HAP-1 (cell line): ENCODE data around the gene MAP3K5.
A peak's percentile ranks its signal among the peaks of the same experiment; 100 is the strongest.

ENCODE experiments used
- DNase-seq, 2 experiments: peaks; one replicate each; pipeline ENCODE4 v3.0.0-alpha.2; 2016 to 2020; ENCODE audit warnings: low spot score in 2 of 2
- H3K27me3 ChIP-seq: fragments of 250-450 bp; sonication (Bioruptor Pico); 2 replicates; pipeline ENCODE4 v1.5.1; 2020; ENCODE audit warnings: low read depth, mild to moderate bottlenecking, moderate library complexity
- H3K36me3 ChIP-seq: fragments of 250-450 bp; sonication (Bioruptor Pico); replicated peaks from 2 replicates; pipeline ENCODE4 v1.5.1; 2020; ENCODE audit warnings: mild to moderate bottlenecking
- H3K4me1 ChIP-seq: fragments of 250-450 bp; sonication (Bioruptor Pico); 2 replicates; pipeline ENCODE4 v1.5.1; 2020; ENCODE audit warnings: mild to moderate bottlenecking
- H3K4me3 ChIP-seq: fragments of 250-450 bp; sonication (Bioruptor Pico); 2 replicates; pipeline ENCODE4 v1.5.1; 2020; ENCODE audit warnings: mild to moderate bottlenecking, moderate library complexity
- H3K9me3 ChIP-seq: fragments of 250-450 bp; sonication (Bioruptor Pico); 2 replicates; pipeline ENCODE4 v1.5.1; 2020; ENCODE audit warnings: mild to moderate bottlenecking, moderate library complexity
- in situ Hi-C: fragments of 300-500 bp; cut with MboI; formaldehyde crosslinking; loops from 3 replicates; pipeline ENCODE4 v1.14.3; 2020; ENCODE audit warnings: low sequenced_read_pairs, inconsistent platforms, mixed read lengths

Gene MAP3K5

DNA sequence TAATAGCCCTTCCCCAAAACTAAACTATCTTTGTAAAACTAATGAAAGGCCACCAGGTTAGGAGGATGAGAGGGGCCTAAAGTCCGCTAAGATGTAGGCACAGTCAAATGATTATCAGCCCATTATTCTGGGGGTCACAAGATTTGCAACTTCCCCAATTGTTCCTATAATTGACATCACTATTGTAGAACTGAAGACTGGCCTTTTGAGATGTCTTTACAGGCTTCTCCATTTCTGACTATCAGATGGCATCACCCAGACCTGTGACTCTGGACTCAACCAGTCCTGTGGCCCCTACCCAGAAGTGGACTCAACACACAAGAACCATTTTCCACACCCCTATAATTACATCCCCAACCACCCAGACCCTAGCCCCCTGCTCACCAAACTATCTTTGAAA, 180.5 kb downstream of the MAP3K5 start:
- Histone ChIP-seq H3K27me3 (no peaks in the 10 kb centered on the region), H3K9me3 (no peaks in the 10 kb centered on the region), H3K4me1 (peaks cover 30% of the 10 kb centered on the region), H3K4me3 (no peak overlapping the region), H3K36me3 (no peaks in the 10 kb centered on the region)
- DNase-seq: no peak
- in situ Hi-C loops: no loop called here

DNA sequence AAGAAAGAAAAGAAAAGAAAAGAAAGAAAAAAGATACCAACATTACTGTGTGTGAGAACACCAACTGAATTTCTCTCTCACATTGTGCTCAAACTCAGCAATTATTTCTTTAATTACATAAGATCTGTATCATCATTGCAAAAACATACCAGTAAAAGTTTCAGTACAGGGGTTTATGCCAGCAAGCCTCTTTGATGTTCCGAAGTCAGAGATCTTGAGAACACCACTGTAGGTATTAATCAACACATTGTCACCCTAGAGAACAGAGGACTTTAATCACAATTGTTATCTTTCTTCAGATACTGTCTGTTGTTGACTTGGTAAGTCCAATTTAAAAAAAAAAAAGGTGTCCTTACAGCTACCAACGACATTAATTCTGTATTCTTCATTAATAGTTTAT, 181.1 kb downstream of the MAP3K5 start:
- in situ Hi-C loops: no loop called here
- Histone ChIP-seq H3K27me3 (no peaks in the 10 kb centered on the region), H3K9me3 (no peaks in the 10 kb centered on the region), H3K36me3 (no peaks in the 10 kb centered on the region), H3K4me3 (no peak overlapping the region), H3K4me1 (peaks cover 35% of the 10 kb centered on the region)
- no peak for DNase-seq

DNA sequence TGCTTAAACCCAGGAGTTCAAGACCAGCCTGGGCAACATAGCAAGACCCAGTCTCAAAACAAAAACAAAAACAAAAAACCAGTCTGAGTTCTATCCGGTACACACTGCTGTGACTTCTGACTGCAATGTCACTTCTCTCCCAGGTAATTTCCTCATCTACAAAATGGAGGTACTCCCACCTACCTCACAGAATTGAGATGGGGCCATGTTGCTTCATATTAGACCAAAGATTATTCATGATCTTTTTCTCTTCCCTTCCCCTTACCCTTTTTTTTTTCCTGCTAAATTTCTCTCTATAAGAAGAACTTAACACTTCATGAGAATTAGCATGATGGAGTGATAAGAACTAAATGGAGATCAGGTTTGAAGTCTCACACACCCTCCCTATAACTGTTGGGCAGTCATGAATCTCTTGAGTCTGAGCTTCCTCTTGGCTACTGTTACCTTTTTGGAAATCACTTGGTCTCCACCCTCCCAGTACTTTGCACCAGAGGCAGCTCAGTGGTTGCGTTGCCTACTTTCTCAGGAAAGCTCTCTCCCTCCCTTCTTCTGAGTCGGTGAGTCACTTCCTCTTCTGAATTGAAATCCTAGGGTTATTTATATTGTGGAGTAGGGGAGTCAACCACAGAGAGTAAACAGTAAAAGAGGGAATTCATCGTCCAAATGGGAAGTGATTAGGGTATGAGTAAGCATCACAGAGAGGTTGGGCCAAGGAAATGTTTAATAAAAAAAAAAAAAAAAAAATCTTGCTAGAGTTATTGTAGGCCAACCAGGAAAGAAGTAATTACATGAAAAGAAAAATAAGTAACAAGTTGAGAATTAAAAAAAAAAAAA, 182.2 kb downstream of the MAP3K5 start:
- DNase-seq: no peak
- no peaks in the 10 kb centered on the region for H3K27me3 ChIP-seq
- H3K36me3 ChIP-seq: no peaks in the 10 kb centered on the region
- no peaks in the 10 kb centered on the region for H3K9me3 ChIP-seq
- peaks cover 37% of the 10 kb centered on the region for H3K4me1 ChIP-seq
- H3K4me3 ChIP-seq: no peak overlapping the region
- in situ Hi-C loops: no loop called here

DNA sequence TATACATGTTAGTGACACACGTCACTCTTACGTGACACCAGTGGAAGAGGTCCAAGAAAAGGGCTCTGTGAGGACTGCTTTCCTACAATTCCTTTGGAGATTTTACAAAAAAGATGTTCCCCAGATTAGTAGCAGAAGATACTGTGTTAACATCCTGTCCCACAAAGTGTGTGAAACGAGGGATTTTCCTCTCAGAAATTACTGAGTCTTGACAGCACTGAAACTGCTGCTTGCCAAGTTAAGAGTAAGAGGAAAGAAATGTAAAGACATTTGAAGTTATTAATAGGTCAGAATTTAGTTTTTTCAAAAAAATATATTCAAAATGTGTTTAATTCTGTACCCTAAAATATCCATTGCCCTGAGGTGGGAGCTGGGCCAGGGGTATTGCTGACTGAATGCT, 183.3 kb downstream of the MAP3K5 start:
- in situ Hi-C loops: no loop called here
- Histone ChIP-seq H3K9me3 (no peaks in the 10 kb centered on the region), H3K4me3 (no peak overlapping the region), H3K36me3 (peaks cover 6% of the 10 kb centered on the region; the same call in 1 of the 2 replicates), H3K27me3 (no peaks in the 10 kb centered on the region), H3K4me1 (peaks cover 30% of the 10 kb centered on the region)
- no peak for DNase-seq

DNA sequence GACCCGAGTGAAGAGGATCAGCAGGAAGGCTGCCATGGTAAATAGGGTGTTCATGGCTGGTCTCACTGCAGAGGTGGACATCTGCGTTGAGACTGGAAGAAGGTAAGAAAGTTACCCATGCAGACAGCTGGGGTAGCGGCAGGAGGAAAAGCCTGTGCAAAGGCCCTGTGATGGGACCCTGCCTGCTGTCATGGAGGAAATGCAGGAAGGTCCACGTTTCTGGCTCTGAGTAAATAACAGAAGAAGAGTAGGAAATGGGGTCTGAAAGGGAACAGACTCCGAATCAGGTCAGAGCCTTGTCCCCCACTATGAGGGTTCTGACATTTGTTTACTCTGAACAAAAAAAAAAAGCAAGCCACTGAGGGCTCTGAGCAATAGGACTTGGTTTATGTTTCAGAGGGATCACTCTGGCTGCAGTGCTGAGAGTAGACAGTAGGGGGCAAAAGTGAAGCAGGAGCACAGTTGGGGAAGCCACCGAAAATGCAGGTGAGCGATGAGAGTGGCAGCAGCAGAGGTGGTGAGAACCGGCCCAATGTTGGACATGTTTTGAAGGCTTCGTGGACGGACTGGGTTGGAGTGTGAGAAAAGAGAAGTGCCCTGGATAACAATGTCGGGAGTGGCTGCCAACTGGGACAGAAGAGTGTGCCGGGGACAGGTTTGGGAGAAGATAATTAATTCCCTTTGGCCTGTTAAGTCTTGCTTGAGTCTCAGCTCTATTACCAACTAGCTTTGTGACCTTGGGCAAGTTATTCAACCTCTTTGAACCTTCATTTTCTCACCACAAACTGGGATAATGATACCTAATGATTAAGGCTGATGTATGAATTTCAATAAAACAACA, 184.1 kb downstream of the MAP3K5 start:
- Histone ChIP-seq H3K27me3 (no peaks in the 10 kb centered on the region), H3K9me3 (no peaks in the 10 kb centered on the region), H3K36me3 (peaks cover 6% of the 10 kb centered on the region; the same call in 1 of the 2 replicates), H3K4me1 (peaks cover 22% of the 10 kb centered on the region), H3K4me3 (no peak overlapping the region)
- peak; percentile 56 to 89 for DNase-seq
- in situ Hi-C loops: no loop called here

DNA sequence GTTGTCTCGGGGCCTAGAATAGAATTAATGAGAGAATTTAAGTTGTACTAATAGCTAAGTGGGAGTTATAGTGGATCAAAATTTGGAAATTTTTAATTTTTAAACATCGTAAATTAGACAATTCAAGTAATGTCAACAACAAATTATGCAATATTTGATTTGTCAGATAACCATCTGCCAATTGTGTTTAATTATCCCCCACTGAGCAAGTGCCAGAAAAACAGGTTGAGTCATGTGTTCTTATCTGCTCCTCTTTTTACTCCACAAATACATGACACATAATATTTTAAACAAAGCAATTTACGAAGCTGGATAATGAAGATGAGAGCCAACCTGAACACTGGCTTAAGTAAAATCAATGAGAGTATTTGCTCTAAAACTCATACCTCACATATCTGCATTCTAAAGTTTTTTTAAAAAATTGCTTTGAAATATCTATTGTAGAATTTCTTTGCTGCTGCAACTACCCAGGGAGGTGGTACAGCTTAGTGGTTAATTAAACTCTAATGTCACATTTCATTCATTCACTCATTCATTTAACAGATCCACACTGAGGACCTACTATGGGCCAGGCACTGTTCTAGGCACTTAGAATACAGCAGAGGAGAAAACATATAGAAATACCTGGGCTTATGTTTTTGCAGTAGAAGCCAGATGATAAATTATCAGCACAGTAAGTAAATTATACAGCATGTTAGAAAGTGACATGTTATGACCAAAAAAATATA, 184.9 kb downstream of the MAP3K5 start:
- no peaks in the 10 kb centered on the region for H3K27me3 ChIP-seq
- in situ Hi-C loops: no loop called here
- H3K4me1 ChIP-seq: peaks cover 14% of the 10 kb centered on the region
- peaks cover 6% of the 10 kb centered on the region for H3K36me3 ChIP-seq
- no peaks in the 10 kb centered on the region for H3K9me3 ChIP-seq
- no peak for DNase-seq
- no peak overlapping the region for H3K4me3 ChIP-seq

DNA sequence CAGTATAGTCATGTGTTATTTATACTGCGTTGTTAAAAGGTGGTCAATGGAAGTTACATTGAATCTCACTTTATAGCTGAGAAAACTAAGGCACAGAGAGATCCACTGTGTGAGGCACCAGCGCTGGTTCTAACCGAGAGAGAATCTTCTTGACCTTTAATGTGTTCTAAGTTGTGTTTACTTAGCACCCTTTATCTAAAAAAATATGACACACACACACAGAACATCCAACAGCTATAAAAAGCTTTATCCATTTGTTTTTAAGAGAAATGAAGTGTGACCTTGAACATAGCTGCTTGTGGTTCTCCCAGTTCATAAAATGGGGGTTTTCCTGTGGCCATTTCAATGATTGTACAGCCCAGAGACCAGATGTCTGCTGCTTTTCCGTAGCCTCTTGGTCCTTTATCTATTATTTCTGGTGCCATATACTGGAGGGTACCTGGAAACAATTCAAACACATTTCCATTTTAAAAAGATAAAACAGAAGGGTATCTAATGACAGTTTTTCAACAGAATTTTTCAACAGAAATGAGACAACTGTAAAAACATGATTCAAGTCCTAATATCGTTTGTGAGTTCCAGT, 187.3 kb downstream of the MAP3K5 start:
- Histone ChIP-seq H3K4me3 (no peak overlapping the region), H3K4me1 (peaks cover 10% of the 10 kb centered on the region), H3K27me3 (no peaks in the 10 kb centered on the region), H3K36me3 (peaks cover 14% of the 10 kb centered on the region), H3K9me3 (no peaks in the 10 kb centered on the region)
- in situ Hi-C loops: no loop called here
- DNase-seq: no peak

DNA sequence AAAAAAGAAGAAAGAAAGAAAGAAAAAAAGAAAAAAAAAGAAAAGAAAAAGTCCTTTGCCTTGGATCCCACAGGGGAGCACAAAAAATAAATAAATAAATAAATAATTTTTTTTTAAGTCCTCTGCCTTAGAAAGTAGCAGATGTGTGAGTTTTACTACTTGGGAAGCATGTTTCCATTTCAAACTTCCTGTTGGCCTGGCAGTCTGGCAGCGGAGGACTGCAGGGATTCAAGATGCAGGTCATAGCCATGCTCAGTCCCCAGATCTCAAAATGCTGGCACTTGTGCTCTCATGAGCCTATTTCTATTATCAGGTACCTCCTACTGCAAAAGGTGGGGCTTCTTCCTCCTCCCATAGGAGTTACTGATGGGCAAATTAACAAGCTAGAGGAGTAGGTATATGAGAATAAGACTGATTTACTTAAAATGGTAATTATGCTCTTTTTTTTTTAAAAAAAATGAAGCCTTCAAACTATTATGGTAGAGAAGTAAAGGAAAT, 187.9 kb downstream of the MAP3K5 start:
- Histone ChIP-seq H3K27me3 (no peaks in the 10 kb centered on the region), H3K36me3 (peaks cover 14% of the 10 kb centered on the region), H3K9me3 (no peaks in the 10 kb centered on the region), H3K4me1 (peaks cover 10% of the 10 kb centered on the region), H3K4me3 (no peak overlapping the region)
- no peak for DNase-seq
- in situ Hi-C loops: no loop called here

DNA sequence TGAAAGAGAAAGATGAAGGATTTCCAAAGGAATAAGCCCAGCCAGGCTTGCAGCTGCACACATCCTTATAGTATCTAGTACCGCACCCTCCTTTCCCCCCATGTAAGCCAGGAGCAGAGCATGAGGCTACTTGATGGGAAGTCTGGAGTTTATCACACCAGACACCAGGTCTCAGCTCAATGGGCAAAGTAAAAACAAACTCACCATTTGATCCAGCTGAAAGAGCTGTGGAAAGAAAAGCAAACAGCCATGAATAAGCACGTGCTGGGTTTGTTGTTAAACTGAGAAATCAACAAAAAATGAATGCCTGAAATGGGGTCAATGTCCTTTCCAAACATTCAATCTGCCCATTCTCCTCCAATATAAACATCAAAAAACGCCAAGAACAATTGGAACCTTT, 191.5 kb downstream of the MAP3K5 start:
- Histone ChIP-seq H3K27me3 (no peaks in the 10 kb centered on the region), H3K4me1 (peaks cover 3% of the 10 kb centered on the region), H3K4me3 (no peak overlapping the region), H3K9me3 (no peaks in the 10 kb centered on the region), H3K36me3 (peaks cover 14% of the 10 kb centered on the region)
- in situ Hi-C loops: no loop called here
- DNase-seq: no peak

DNA sequence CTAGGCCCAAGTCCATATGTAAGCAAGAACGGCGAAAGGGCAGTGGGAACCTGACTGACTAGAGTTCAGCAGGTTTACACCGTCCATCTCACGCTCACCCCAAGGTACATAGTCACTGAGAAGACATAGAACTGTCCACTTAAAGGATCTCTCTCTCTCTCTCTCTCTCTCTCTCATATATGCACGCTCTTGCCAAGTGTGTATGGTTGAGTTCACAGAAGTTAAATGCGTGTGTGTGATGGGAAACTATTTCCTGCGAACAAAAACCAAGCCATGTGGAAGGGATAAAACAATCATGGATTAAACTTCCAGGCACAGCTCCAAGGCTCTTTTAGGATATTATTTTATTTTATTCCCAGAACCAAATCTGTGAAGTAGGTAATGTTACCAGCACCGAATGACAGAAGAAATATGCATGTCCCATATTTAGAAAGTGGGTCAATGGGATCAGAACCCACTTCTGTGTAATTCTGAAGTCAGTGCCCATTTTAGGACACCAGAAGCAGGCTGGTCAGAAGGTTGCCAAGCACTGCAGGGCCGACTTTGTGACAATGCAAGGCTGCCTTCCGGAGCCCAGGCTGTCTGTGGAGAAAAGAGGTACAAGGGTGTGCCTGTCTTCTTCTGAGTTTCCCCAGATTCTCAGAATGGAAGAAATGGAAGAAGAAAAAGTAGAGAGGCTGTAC, 192.8 kb downstream of the MAP3K5 start:
- in situ Hi-C loops: no loop called here
- no peaks in the 10 kb centered on the region for H3K4me1 ChIP-seq
- no peak for DNase-seq
- no peaks in the 10 kb centered on the region for H3K9me3 ChIP-seq
- H3K4me3 ChIP-seq: no peak overlapping the region
- peaks cover 9% of the 10 kb centered on the region for H3K36me3 ChIP-seq
- H3K27me3 ChIP-seq: no peaks in the 10 kb centered on the region

DNA sequence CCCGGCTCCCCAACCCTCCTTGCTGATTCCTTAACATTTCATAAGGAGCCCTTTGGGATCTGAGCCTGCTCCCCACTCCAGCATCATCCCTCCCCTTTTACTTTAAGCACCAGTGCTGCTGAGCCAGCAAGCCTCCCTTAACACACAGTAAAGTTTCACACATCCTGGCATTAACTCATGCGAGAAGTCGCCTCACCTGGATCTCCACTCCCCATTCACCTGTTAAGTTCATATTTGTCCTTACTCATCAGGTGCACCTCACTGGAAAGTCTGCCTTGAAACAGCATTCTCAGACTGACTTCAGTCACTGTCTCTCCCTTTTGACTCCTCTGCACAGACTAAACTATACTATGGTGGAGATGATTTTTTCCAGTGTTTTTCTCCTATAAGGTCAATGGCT, 194.2 kb downstream of the MAP3K5 start:
- H3K4me1 ChIP-seq: no peaks in the 10 kb centered on the region
- DNase-seq: no peak
- peaks cover 9% of the 10 kb centered on the region for H3K36me3 ChIP-seq
- no peak overlapping the region for H3K4me3 ChIP-seq
- H3K9me3 ChIP-seq: no peaks in the 10 kb centered on the region
- H3K27me3 ChIP-seq: no peaks in the 10 kb centered on the region
- in situ Hi-C loops: no loop called here

DNA sequence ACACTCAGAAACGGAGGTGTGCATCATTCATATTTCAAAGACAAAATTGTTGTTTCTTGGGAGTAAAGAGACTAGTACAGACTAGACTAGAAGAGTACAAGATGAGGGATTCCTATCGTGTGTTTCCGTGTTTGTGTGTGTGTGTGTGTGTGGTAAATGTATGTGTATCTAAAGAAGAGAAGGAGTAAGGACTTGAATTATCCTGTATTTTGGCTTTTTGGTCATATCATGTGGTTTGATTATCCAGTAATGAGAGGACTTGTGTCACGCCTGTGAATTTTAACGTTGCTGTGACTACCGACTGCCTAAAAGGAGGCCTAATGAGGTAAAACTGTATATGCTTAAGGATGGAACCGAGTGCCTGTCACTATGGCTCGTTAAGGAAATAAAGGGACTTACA, 197.6 kb downstream of the MAP3K5 start:
- H3K27me3 ChIP-seq: no peaks in the 10 kb centered on the region
- DNase-seq: no peak
- peaks cover 17% of the 10 kb centered on the region for H3K36me3 ChIP-seq
- H3K4me3 ChIP-seq: no peak overlapping the region
- in situ Hi-C loops: no loop called here
- no peaks in the 10 kb centered on the region for H3K4me1 ChIP-seq
- H3K9me3 ChIP-seq: no peaks in the 10 kb centered on the region
